Ramos (cell line): Measurements from ENCODE around the gene MUTYH.

Experiments
- in situ Hi-C: fragments of 300-500 bp; cut with MboI; formaldehyde crosslinking; loops from one replicate; pipeline ENCODE4 v1.14.3; 2022; ENCODE audit warnings: low sequenced_read_pairs; ENCODE audit not compliant: unreplicated experiment

MUTYH gene

GRCh38 chr1:45351508-45351907, 11.3 kb upstream of the MUTYH start:
- in situ Hi-C loops, result no loop called here

GRCh38 chr1:45348966-45349677, 8.9 kb upstream of the MUTYH start:
- in situ Hi-C loops, result loop anchor here (5.0 kb wide), 1 partner anchor 143 kb away; the partner anchor contains the start of gene TESK2

- in situ Hi-C loops, result loop anchor here (5.0 kb wide), 1 partner anchor 144 kb away; the partner anchor contains the start of gene TESK2
These were observed 8.3 kb upstream of the MUTYH start for GRCh38 chr1:45348609-45348965.

- in situ Hi-C loops, result loop anchor here (5.0 kb wide), 1 partner anchor 144 kb away; the partner anchor contains the start of gene TESK2
These were observed 7.8 kb upstream of the MUTYH start for GRCh38 chr1:45348020-45348419.

- in situ Hi-C loops, result loop anchor here (5.0 kb wide), 1 partner anchor 146 kb away; the partner anchor contains the start of gene TESK2
These were observed 6.2 kb upstream of the MUTYH start for GRCh38 chr1:45346473-45346872.

GRCh38 chr1:45345014-45345413, 4.8 kb upstream of the MUTYH start:
- in situ Hi-C loops, result loop anchor here (5.0 kb wide), 1 partner anchor 147 kb away; the partner anchor contains the start of gene TESK2

- in situ Hi-C loops, result no loop called here
These were observed 4.3 kb upstream of the MUTYH start for GRCh38 chr1:45344499-45344898.

GRCh38 chr1:45340816-45341466, 701 bp upstream of the MUTYH start:
- in situ Hi-C loops, result no loop called here

- in situ Hi-C loops, result loop anchor here (10.0 kb wide), 1 partner anchor 227 kb away; no protein-coding TSS in a partner anchor
These were observed 2.5 kb downstream of the MUTYH start for GRCh38 chr1:45337630-45338325.

GRCh38 chr1:45335855-45336324, 4.3 kb downstream of the MUTYH start:
- in situ Hi-C loops, result loop anchor here (10.0 kb wide), 1 partner anchor 229 kb away; no protein-coding TSS in a partner anchor

- in situ Hi-C loops, result loop anchor here (10.0 kb wide), 1 partner anchor 230 kb away; no protein-coding TSS in a partner anchor
These were observed 5.7 kb downstream of the MUTYH start for GRCh38 chr1:45334308-45335245.

- in situ Hi-C loops, result loop anchor here (10.0 kb wide), 1 partner anchor 232 kb away; no protein-coding TSS in a partner anchor
These were observed 7.9 kb downstream of the MUTYH start for GRCh38 chr1:45332346-45332720.

- in situ Hi-C loops, result loop anchor here (10.0 kb wide), 1 partner anchor 233 kb away; no protein-coding TSS in a partner anchor
These were observed 8.5 kb downstream of the MUTYH start for GRCh38 chr1:45331436-45332345.

- in situ Hi-C loops, result no loop called here
These were observed 10.8 kb downstream of the MUTYH start for GRCh38 chr1:45329445-45329844.

- in situ Hi-C loops, result no loop called here
These were observed 11.6 kb downstream of the MUTYH start for GRCh38 chr1:45328680-45329079.

- in situ Hi-C loops, result no loop called here
These were observed 12.4 kb downstream of the MUTYH start for GRCh38 chr1:45327644-45328515.
